ENCODE results near the gene ATOH8. TPM values are rescaled to one million over a fixed set of nuclear protein-coding genes. Genes with fewer than 3 reads are reported as not detected.

ATOH8 gene
- total RNA-seq, 1 experiment from 2014 or later, result 0.81 TPM

DNA sequence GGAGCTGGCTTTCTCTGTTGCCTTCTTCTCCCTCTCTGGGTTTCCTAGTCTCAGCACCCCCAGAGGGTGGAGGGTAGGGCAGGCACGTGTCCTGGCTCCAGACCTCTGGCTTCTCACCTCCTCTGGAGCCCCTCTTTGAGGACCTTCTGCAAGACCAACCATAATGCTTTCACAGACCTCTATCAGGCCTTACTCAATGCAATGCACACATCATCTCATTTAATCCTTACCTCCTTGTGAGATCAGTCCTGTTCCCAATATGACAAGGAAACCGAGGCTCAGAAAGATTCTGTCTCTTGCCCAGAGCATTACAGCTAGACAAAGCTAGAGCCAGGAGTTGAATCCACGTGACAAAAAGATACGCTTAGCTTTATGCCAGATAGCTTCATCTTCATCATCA is 8.2 kb downstream of the ATOH8 start:
- no peak overlapping the region for H3K27ac Mint-ChIP-seq
- TF ChIP-seq RELA (CRISPR knock-in tag; IDR thresholded peaks at IDR 0.05; ENCODE audit: borderline replicate concordance) (no peak), ETV6 (CRISPR knock-in tag; IDR thresholded peaks at IDR 0.05) (no peak), ZNF423 (CRISPR knock-in tag; IDR thresholded peaks at IDR 0.05) (no peak), CREM (CRISPR knock-in tag; IDR thresholded peaks at IDR 0.05) (no peak), ESRRA (CRISPR knock-in tag; IDR thresholded peaks at IDR 0.05; ENCODE audit: borderline replicate concordance) (no peak), ZNF671 (CRISPR knock-in tag; IDR thresholded peaks at IDR 0.05) (no peak), ZNF317 (CRISPR knock-in tag; IDR thresholded peaks at IDR 0.05; ENCODE audit: borderline replicate concordance, low read depth) (no peak), PRRX2 (CRISPR knock-in tag; IDR thresholded peaks at IDR 0.05) (no peak), HMGA2 (CRISPR knock-in tag; IDR thresholded peaks at IDR 0.05) (no peak)
- TF ChIP-seq, protein P1, sequence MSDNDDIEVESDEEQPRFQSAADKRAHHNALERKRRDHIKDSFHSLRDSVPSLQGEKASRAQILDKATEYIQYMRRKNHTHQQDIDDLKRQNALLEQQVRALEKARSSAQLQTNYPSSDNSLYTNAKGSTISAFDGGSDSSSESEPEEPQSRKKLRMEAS (CRISPR knock-in tag; IDR thresholded peaks at IDR 0.05), result no peak
- TF ChIP-seq, protein P2, sequence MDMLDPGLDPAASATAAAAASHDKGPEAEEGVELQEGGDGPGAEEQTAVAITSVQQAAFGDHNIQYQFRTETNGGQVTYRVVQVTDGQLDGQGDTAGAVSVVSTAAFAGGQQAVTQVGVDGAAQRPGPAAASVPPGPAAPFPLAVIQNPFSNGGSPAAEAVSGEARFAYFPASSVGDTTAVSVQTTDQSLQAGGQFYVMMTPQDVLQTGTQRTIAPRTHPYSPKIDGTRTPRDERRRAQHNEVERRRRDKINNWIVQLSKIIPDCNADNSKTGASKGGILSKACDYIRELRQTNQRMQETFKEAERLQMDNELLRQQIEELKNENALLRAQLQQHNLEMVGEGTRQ (CRISPR knock-in tag; IDR thresholded peaks at IDR 0.05), result no peak
- TF ChIP-seq, protein P3, sequence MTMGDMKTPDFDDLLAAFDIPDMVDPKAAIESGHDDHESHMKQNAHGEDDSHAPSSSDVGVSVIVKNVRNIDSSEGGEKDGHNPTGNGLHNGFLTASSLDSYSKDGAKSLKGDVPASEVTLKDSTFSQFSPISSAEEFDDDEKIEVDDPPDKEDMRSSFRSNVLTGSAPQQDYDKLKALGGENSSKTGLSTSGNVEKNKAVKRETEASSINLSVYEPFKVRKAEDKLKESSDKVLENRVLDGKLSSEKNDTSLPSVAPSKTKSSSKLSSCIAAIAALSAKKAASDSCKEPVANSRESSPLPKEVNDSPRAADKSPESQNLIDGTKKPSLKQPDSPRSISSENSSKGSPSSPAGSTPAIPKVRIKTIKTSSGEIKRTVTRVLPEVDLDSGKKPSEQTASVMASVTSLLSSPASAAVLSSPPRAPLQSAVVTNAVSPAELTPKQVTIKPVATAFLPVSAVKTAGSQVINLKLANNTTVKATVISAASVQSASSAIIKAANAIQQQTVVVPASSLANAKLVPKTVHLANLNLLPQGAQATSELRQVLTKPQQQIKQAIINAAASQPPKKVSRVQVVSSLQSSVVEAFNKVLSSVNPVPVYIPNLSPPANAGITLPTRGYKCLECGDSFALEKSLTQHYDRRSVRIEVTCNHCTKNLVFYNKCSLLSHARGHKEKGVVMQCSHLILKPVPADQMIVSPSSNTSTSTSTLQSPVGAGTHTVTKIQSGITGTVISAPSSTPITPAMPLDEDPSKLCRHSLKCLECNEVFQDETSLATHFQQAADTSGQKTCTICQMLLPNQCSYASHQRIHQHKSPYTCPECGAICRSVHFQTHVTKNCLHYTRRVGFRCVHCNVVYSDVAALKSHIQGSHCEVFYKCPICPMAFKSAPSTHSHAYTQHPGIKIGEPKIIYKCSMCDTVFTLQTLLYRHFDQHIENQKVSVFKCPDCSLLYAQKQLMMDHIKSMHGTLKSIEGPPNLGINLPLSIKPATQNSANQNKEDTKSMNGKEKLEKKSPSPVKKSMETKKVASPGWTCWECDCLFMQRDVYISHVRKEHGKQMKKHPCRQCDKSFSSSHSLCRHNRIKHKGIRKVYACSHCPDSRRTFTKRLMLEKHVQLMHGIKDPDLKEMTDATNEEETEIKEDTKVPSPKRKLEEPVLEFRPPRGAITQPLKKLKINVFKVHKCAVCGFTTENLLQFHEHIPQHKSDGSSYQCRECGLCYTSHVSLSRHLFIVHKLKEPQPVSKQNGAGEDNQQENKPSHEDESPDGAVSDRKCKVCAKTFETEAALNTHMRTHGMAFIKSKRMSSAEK (CRISPR knock-in tag; IDR thresholded peaks at IDR 0.05; ENCODE audit: borderline replicate concordance), result no peak
- TF ChIP-seq, protein P4, sequence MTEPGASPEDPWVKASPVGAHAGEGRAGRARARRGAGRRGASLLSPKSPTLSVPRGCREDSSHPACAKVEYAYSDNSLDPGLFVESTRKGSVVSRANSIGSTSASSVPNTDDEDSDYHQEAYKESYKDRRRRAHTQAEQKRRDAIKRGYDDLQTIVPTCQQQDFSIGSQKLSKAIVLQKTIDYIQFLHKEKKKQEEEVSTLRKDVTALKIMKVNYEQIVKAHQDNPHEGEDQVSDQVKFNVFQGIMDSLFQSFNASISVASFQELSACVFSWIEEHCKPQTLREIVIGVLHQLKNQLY (CRISPR knock-in tag; IDR thresholded peaks at IDR 0.05), result no peak
- TF ChIP-seq, protein P5, sequence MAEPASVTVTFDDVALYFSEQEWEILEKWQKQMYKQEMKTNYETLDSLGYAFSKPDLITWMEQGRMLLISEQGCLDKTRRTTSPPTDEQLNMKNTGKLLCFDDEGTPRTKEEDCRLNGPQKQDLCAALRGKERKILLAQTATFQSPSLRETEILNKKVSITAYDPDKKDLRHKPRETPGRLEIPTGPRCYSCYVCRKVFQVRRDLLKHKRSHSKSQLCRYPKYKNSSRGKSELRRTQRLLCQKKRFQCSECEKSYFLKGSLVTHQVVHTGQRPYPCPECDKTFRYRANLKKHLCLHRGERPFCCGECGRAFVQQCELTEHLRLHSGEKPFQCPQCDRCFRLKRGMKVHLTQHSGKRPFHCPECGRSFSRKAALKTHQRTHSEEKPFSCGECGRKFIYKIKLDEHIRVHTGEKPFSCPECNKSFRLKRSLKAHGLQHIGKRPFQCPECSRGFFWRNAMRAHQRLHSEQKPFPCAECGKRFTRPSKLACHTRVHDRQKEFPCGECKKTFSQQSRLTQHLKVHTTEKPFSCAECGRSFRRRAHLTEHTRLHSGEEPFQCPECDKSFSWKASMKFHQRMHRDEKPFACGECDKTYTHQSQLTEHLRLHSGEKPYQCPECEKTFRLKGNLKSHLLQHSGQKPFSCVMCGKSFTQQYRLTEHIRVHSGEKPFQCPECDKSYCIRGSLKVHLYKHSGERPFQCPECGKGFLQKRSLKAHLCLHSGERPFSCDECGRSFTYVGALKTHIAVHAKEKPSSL (CRISPR knock-in tag; conservative IDR thresholded peaks at IDR 0.05), result no peak
- TF ChIP-seq, protein P6, sequence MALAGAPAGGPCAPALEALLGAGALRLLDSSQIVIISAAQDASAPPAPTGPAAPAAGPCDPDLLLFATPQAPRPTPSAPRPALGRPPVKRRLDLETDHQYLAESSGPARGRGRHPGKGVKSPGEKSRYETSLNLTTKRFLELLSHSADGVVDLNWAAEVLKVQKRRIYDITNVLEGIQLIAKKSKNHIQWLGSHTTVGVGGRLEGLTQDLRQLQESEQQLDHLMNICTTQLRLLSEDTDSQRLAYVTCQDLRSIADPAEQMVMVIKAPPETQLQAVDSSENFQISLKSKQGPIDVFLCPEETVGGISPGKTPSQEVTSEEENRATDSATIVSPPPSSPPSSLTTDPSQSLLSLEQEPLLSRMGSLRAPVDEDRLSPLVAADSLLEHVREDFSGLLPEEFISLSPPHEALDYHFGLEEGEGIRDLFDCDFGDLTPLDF (CRISPR knock-in tag; IDR thresholded peaks at IDR 0.05), result no peak
- TF ChIP-seq, protein P7, sequence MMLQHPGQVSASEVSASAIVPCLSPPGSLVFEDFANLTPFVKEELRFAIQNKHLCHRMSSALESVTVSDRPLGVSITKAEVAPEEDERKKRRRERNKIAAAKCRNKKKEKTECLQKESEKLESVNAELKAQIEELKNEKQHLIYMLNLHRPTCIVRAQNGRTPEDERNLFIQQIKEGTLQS (CRISPR knock-in tag; conservative IDR thresholded peaks at IDR 0.05), result no peak
- TF ChIP-seq, protein P8, sequence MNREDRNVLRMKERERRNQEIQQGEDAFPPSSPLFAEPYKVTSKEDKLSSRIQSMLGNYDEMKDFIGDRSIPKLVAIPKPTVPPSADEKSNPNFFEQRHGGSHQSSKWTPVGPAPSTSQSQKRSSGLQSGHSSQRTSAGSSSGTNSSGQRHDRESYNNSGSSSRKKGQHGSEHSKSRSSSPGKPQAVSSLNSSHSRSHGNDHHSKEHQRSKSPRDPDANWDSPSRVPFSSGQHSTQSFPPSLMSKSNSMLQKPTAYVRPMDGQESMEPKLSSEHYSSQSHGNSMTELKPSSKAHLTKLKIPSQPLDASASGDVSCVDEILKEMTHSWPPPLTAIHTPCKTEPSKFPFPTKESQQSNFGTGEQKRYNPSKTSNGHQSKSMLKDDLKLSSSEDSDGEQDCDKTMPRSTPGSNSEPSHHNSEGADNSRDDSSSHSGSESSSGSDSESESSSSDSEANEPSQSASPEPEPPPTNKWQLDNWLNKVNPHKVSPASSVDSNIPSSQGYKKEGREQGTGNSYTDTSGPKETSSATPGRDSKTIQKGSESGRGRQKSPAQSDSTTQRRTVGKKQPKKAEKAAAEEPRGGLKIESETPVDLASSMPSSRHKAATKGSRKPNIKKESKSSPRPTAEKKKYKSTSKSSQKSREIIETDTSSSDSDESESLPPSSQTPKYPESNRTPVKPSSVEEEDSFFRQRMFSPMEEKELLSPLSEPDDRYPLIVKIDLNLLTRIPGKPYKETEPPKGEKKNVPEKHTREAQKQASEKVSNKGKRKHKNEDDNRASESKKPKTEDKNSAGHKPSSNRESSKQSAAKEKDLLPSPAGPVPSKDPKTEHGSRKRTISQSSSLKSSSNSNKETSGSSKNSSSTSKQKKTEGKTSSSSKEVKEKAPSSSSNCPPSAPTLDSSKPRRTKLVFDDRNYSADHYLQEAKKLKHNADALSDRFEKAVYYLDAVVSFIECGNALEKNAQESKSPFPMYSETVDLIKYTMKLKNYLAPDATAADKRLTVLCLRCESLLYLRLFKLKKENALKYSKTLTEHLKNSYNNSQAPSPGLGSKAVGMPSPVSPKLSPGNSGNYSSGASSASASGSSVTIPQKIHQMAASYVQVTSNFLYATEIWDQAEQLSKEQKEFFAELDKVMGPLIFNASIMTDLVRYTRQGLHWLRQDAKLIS (CRISPR knock-in tag; IDR thresholded peaks at IDR 0.05; ENCODE audit: borderline replicate concordance), result no peak
- ChIA-PET CTCF (interaction anchor here (0.7 to 8.7 kb wide), 5 partner anchors 8 to 83 kb away, joined by 3 to 64 read pairs (median 10); partner anchors contain the start of gene ATOH8), POLR2A (no interaction called here)
- no peaks in the 10 kb centered on the region for H3K9me3 Mint-ChIP-seq
- ATAC-seq (no peak), DNase-seq (ENCODE audit: low spot score) (no peak)
- H3K27me3 Mint-ChIP-seq (ENCODE audit: low read depth), result peaks cover 53% of the 10 kb centered on the region
- no peak overlapping the region for H3K4me3 Mint-ChIP-seq
- H3K4me1 Mint-ChIP-seq, result peaks cover 27% of the 10 kb centered on the region
- no peaks in the 10 kb centered on the region for H3K36me3 Mint-ChIP-seq
